H1 (cell line): Measurements from ENCODE around the gene FRMD4A. TPM values are rescaled to one million over a fixed set of nuclear protein-coding genes. Genes with fewer than 3 reads are reported as not detected.

Source experiments
- BRCA1 ChIP-seq: IDR thresholded peaks from 2 replicates; pipeline ENCODE4 v1.6.1; 2012; ENCODE audit warnings: low read depth, low read length, improper control_type of control experiment
- CREB1 ChIP-seq: IDR thresholded peaks from 2 replicates; pipeline ENCODE4 v1.6.1; 2012; ENCODE audit warnings: inconsistent platforms
- GABPA ChIP-seq: IDR thresholded peaks from 2 replicates; pipeline ENCODE4 v1.6.1; 2011; ENCODE audit warnings: mild to moderate bottlenecking, low read length, moderate library complexity, borderline replicate concordance; ENCODE audit not compliant: insufficient read depth
- HDAC2 ChIP-seq, 2 experiments: fragments of 300-600 bp in 1 of 2; sonication (generic) in 1 of 2; IDR thresholded peaks; 2 replicates each; pipeline ENCODE4 v1.6.1; 2011 to 2012; ENCODE audit warnings: low read depth in 2 of 2, low read length in 2 of 2, mild to moderate bottlenecking in 2 of 2, moderate library complexity in 2 of 2, borderline replicate concordance in 1 of 2, inconsistent platforms in 1 of 2
- polyA plus RNA-seq, 7 experiments: library from polyadenylated mRNA; depleted of rRNA in 3 of 7; stranded (reverse) in 5 of 7; unstranded in 2 of 7; fragments of >200 nt in 5 of 7; fragments of 200-250 nt in 2 of 7; gene quantifications; 1 replicate in 5 of 7; 2 replicates in 1 of 7; 4 replicates in 1 of 7; pipeline versions ENCODE4 v1.2.1 to v1.2.3, GENCODE V29; 2011 to 2013; ENCODE audit warnings: missing spikeins in 2 of 7, mixed read lengths in 2 of 7
- total RNA-seq: library from RNA; stranded (reverse); fragmentation: NEBNext Ultra II Directional; extraction: Animal tissue kit (Norgen Biotek cat#: 25700); gene quantifications from 2 replicates; pipeline ENCODE4 v1.2.1, GENCODE V29; 2021
- TF ChIP-seq, protein P1 (sequence below), 3 experiments: IDR thresholded peaks; 1 replicate in 2 of 3; 2 replicates in 1 of 3; pipeline versions ENCODE4 v1.5.1 to v1.6.1; 2011; ENCODE audit warnings: low read length in 3 of 3, mild to moderate bottlenecking in 3 of 3, inconsistent platforms in 2 of 3, low read depth in 1 of 3, moderate library complexity in 1 of 3; ENCODE audit not compliant: insufficient read depth in 1 of 3; ENCODE audit errors: control extremely low read depth in 1 of 3

Gene FRMD4A
- total and polyA plus RNA-seq, 2 of the 8 experiments (the other 6 are each of a cell fraction or from before 2014, with no cell fraction given): 38.6 to 39.6 TPM

DNA sequence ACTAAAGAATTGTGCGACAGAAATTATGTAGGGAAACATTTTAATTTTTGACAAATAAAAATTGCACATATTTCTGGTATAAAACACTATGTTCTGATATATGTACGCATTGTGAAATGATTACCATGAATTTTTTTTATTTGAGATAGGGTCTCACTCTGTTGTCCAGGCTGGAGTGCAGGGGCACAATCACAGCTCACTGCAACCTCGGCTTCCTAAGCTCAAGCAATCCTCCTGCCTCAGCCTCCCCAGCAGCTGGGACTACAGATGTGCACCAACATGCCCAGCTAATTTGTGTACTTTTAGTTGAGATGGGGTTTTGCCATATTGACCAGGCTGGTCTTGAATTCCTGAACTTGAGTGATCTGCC is 149.2 kb downstream of the FRMD4A start (continued):
- TF ChIP-seq, protein P1, sequence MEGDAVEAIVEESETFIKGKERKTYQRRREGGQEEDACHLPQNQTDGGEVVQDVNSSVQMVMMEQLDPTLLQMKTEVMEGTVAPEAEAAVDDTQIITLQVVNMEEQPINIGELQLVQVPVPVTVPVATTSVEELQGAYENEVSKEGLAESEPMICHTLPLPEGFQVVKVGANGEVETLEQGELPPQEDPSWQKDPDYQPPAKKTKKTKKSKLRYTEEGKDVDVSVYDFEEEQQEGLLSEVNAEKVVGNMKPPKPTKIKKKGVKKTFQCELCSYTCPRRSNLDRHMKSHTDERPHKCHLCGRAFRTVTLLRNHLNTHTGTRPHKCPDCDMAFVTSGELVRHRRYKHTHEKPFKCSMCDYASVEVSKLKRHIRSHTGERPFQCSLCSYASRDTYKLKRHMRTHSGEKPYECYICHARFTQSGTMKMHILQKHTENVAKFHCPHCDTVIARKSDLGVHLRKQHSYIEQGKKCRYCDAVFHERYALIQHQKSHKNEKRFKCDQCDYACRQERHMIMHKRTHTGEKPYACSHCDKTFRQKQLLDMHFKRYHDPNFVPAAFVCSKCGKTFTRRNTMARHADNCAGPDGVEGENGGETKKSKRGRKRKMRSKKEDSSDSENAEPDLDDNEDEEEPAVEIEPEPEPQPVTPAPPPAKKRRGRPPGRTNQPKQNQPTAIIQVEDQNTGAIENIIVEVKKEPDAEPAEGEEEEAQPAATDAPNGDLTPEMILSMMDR (IDR thresholded peaks at IDR 0.05; ENCODE audit: control extremely low read depth in 1 of 3, insufficient read depth in 1 of 3, low read depth in 1 of 3, low read length in 3 of 3): no peak
- TF ChIP-seq BRCA1: no peak
- no peak for TF ChIP-seq HDAC2 (IDR thresholded peaks at IDR 0.05; ENCODE audit: borderline replicate concordance in 1 of 2, low read depth in 2 of 2, low read length in 2 of 2)
- no peak for TF ChIP-seq GABPA
- TF ChIP-seq CREB1: no peak
